K562 (cell line): ENCODE data around the gene PTK6. TPM values are rescaled to one million over a fixed set of nuclear protein-coding genes. Genes with fewer than 3 reads are reported as not detected.

Experiments used
- C11orf30 ChIP-seq: fragments of 450-650 bp; IDR thresholded peaks from 2 replicates; pipeline ENCODE4 v1.6.1; 2016; ENCODE audit warnings: low read depth, mild to moderate bottlenecking
- CTBP1 ChIP-seq: fragments of 450-650 bp; IDR thresholded peaks from 2 replicates; pipeline ENCODE4 v1.6.1; 2016; ENCODE audit warnings: borderline replicate concordance
- ESRRB ChIP-seq: fragments of 250-450 bp; sonication (Bioruptor Pico); IDR thresholded peaks from 2 replicates; pipeline ENCODE4 v1.5.0; 2020; ENCODE audit warnings: mild to moderate bottlenecking, moderate library complexity, borderline replicate concordance
- FOS ChIP-seq: IDR thresholded peaks from 3 replicates; pipeline ENCODE4 v1.6.1; 2011; ENCODE audit not compliant: insufficient read length; ENCODE audit errors: extremely low read depth
- NFRKB ChIP-seq: fragments of 450-650 bp; IDR thresholded peaks from 2 replicates; pipeline ENCODE4 v1.6.1; 2016; ENCODE audit warnings: low read depth
- NRF1 ChIP-seq, 2 experiments: fragments of 450-650 bp; IDR thresholded peaks in 1 of 2; conservative IDR thresholded peaks in 1 of 2; 2 replicates each; pipeline ENCODE4 v1.6.1; 2014; ENCODE audit warnings: mild to moderate bottlenecking in 2 of 2
- POLR3G ChIP-seq: IDR thresholded peaks from 2 replicates; pipeline ENCODE4 v1.6.1; 2011; ENCODE audit not compliant: insufficient read length, insufficient replicate concordance; ENCODE audit errors: extremely low read depth
- RBFOX2 ChIP-seq: fragments of 200-400 bp; formaldehyde crosslinking; IDR thresholded peaks from 2 replicates; pipeline ENCODE4 v1.6.1; 2017; ENCODE audit warnings: low read depth, mild to moderate bottlenecking, low read length, moderate library complexity
- RNF2 ChIP-seq: sonication (generic); IDR thresholded peaks from 2 replicates; pipeline ENCODE4 v1.6.1; 2016
- SMARCC2 ChIP-seq: fragments of 450-650 bp; IDR thresholded peaks from 2 replicates; pipeline ENCODE4 v1.6.1; 2017; ENCODE audit warnings: antibody characterized with exemption, moderate library complexity, mild to moderate bottlenecking, low read depth
- TAF15 ChIP-seq: fragments of 200-400 bp; formaldehyde crosslinking; IDR thresholded peaks from 2 replicates; pipeline ENCODE4 v1.6.1; 2017; ENCODE audit warnings: mild to moderate bottlenecking, low read depth, low read length, moderate library complexity
- ZBTB8A ChIP-seq: fragments of 450-650 bp; IDR thresholded peaks from 2 replicates; pipeline ENCODE4 v1.6.1; 2018; ENCODE audit warnings: mild to moderate bottlenecking, moderate library complexity; ENCODE audit not compliant: partially characterized antibody
- ZNF274 ChIP-seq: IDR thresholded peaks from 2 replicates; pipeline ENCODE4 v1.6.1; 2011; ENCODE audit warnings: low read depth, mild to moderate bottlenecking, low read length, moderate library complexity, borderline replicate concordance
- polyA plus RNA-seq, 8 experiments: library from polyadenylated mRNA; depleted of rRNA in 4 of 8; stranded (reverse) in 5 of 8; unstranded in 3 of 8; fragments of >200 nt; fragmentation: Nextera tagmentation in 2 of 8; fragmentation: Illumina TruSeq in 1 of 8; extraction: Ambion mirVana in 2 of 8; extraction: Trizol in 1 of 8; gene quantifications; 2 replicates each; pipeline versions ENCODE4 v1.2.1 to v1.2.3, GENCODE V29; 2011 to 2014; ENCODE audit warnings: inconsistent platforms in 1 of 8, missing spikeins in 1 of 8
- total RNA-seq, 7 experiments: library from RNA; depleted of rRNA in 6 of 7; stranded (reverse); fragments of >200 nt in 6 of 7; fragmentation: Illumina TruSeq in 2 of 7; extraction: Trizol in 2 of 7; gene quantifications; 2 replicates each; pipeline versions ENCODE4 v1.2.1 to v1.2.3, GENCODE V29; 2011 to 2021; ENCODE audit warnings: low replicate concordance in 1 of 7
- TF ChIP-seq, protein P1 (sequence below): sonication (generic); formaldehyde crosslinking; IDR thresholded peaks from 2 replicates; pipeline ENCODE4 v1.8.0; 2022; ENCODE audit warnings: mild to moderate bottlenecking, missing genetic modification reagents, borderline replicate concordance
- TF ChIP-seq, protein P2 (sequence below): sonication (generic); formaldehyde crosslinking; IDR thresholded peaks from 2 replicates; pipeline ENCODE4 v1.8.0; 2022; ENCODE audit warnings: missing genetic modification reagents, mild to moderate bottlenecking, moderate library complexity, borderline replicate concordance
- TF ChIP-seq, protein P3 (sequence below): sonication (generic); IDR thresholded peaks from 2 replicates; pipeline ENCODE4 v1.6.1; 2016
- TF ChIP-seq, protein P4 (sequence below), 3 experiments: fragments of 200-800 bp in 1 of 3; sonication (Bioruptor generic) in 1 of 3; sonication (generic) in 1 of 3; formaldehyde crosslinking in 1 of 3; IDR thresholded peaks; 2 replicates each; pipeline versions ENCODE4 v1.6.1 to v1.8.0; 2016 to 2022; ENCODE audit warnings: mild to moderate bottlenecking in 2 of 3, missing compliant biosample characterization in 2 of 3, missing genetic modification characterization in 2 of 3, missing genetic modification reagents in 1 of 3
- TF ChIP-seq, protein P5 (sequence below): fragments of 450-650 bp; conservative IDR thresholded peaks from 2 replicates; pipeline ENCODE4 v1.6.1; 2016; ENCODE audit warnings: missing genetic modification characterization, low read depth, mild to moderate bottlenecking, missing compliant biosample characterization, moderate library complexity

The PTK6 gene
- total and polyA plus RNA-seq, 9 of the 15 experiments (the other 6 are each of a cell fraction or from before 2014, with no cell fraction given), result 0.07 TPM; not detected in 8

DNA sequence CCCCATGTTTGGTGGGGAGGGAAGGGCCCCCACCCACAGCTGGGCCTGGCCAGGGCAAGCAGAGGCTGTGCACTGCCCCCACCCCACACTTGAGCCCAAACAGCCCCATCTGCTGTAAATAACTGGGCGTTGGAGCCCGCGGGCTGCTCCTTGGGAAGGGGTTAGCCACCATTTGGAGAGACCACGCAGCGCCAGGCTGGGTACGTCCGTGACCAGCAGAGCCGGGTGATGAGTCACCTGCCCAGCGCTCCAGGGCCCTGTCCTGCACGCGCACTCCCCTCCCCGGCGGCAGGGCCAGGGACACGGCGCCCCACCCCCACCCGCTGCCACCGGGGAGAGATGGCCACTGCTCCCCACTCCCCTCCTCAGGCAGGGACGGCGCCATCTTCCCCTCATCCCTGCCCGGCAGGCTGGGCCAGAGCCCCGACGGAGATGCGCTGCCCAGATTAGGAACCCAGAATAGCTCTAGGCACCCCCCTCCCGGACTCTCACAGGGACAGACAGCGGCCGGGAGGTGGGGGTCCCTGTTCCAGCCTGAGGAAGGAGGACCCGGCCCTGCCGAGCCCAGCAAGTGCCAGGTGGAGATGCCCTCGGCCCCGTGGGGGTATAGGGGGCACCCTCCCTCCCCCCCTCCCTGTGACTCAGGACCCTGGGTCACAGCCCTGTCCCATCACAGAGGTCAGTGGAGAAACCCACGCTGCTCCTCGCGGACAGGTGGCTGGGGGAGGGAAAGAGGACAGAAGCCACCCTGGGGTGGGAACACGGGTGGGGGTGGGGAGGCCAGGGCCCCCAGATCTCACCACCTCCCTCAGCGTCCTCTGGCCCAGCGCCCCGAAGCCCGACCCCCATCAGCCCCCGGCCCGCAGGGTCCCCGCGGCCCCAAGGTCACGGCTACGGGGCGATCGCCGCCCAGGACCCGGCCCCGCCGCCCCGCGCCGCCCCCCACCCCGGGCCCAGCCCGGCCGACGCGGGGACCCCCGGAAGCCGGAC lies 38.9 kb downstream of the PTK6 start (continued):
- TF ChIP-seq, protein P1, sequence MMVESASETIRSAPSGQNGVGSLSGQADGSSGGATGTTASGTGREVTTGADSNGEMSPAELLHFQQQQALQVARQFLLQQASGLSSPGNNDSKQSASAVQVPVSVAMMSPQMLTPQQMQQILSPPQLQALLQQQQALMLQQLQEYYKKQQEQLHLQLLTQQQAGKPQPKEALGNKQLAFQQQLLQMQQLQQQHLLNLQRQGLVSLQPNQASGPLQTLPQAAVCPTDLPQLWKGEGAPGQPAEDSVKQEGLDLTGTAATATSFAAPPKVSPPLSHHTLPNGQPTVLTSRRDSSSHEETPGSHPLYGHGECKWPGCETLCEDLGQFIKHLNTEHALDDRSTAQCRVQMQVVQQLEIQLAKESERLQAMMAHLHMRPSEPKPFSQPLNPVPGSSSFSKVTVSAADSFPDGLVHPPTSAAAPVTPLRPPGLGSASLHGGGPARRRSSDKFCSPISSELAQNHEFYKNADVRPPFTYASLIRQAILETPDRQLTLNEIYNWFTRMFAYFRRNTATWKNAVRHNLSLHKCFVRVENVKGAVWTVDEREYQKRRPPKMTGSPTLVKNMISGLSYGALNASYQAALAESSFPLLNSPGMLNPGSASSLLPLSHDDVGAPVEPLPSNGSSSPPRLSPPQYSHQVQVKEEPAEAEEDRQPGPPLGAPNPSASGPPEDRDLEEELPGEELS (CRISPR knock-in tag), result 0 out of 2 replicates have a peak, but pooled peaks have one; percentile 42
- no peak for TF ChIP-seq NFRKB
- TF ChIP-seq CTBP1, result peak; percentile 35; the same call in 1 of the 2 replicates
- TF ChIP-seq NRF1 (conservative IDR thresholded peaks at IDR 0.05 in 1 of 2, IDR thresholded peaks at IDR 0.05 in 1 of 2), result peak; percentile 45 to 46; a peak in 2 of 4 replicates
- no peak for TF ChIP-seq TAF15
- TF ChIP-seq RBFOX2, result peak; percentile 6; the same call in 1 of the 2 replicates
- TF ChIP-seq ESRRB, result no peak
- no peak for TF ChIP-seq ZNF274
- no peak for TF ChIP-seq SMARCC2
- TF ChIP-seq, protein P2, sequence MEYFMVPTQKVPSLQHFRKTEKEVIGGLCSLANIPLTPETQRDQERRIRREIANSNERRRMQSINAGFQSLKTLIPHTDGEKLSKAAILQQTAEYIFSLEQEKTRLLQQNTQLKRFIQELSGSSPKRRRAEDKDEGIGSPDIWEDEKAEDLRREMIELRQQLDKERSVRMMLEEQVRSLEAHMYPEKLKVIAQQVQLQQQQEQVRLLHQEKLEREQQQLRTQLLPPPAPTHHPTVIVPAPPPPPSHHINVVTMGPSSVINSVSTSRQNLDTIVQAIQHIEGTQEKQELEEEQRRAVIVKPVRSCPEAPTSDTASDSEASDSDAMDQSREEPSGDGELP, result peak; percentile 46; the same call in 1 of the 2 replicates
- TF ChIP-seq, protein P3, sequence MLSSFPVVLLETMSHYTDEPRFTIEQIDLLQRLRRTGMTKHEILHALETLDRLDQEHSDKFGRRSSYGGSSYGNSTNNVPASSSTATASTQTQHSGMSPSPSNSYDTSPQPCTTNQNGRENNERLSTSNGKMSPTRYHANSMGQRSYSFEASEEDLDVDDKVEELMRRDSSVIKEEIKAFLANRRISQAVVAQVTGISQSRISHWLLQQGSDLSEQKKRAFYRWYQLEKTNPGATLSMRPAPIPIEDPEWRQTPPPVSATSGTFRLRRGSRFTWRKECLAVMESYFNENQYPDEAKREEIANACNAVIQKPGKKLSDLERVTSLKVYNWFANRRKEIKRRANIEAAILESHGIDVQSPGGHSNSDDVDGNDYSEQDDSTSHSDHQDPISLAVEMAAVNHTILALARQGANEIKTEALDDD, result no peak
- TF ChIP-seq ZBTB8A, result no peak
- TF ChIP-seq, protein P4, sequence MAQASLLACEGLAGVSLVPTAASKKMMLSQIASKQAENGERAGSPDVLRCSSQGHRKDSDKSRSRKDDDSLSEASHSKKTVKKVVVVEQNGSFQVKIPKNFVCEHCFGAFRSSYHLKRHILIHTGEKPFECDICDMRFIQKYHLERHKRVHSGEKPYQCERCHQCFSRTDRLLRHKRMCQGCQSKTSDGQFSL (CRISPR knock-in tag; IDR thresholded peaks at IDR 0.05), result 0 out of 2 replicates have a peak, but pooled peaks have one; percentile 10
- TF ChIP-seq, protein P4 (tag; IDR thresholded peaks at IDR 0.05), result no peak
- TF ChIP-seq POLR3G, result no peak
- no peak for TF ChIP-seq C11orf30
- TF ChIP-seq FOS, result no peak
- TF ChIP-seq RNF2, result no peak
- TF ChIP-seq, protein P5, sequence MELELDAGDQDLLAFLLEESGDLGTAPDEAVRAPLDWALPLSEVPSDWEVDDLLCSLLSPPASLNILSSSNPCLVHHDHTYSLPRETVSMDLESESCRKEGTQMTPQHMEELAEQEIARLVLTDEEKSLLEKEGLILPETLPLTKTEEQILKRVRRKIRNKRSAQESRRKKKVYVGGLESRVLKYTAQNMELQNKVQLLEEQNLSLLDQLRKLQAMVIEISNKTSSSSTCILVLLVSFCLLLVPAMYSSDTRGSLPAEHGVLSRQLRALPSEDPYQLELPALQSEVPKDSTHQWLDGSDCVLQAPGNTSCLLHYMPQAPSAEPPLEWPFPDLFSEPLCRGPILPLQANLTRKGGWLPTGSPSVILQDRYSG (tag), result no peak
